Common myeloid progenitor, CD34-positive (primary cell): ENCODE measurements around the gene DSG2.
"Not testable (repeated sequence)": the region's sequence is repeated elsewhere in the genome, so short reads cannot be mapped to it uniquely, and the experiment has no call there.

Experiments used
- CTCF ChIA-PET: fragments of 350-600 bp; sonication (Branson Sonifier 250); formaldehyde crosslinking; loops from one replicate; lab custom pipeline; 2021; ENCODE audit warnings: antibody characterized with exemption; lab: Charles Lee
- POLR2A ChIA-PET: fragments of 350-600 bp; sonication (Branson Sonifier 250); formaldehyde crosslinking; loops from one replicate; lab custom pipeline; 2021; ENCODE audit warnings: antibody characterized with exemption; lab: Charles Lee
- DNase-seq, 3 donors: peaks; one replicate each; pipeline versions ENCODE4 v3.0.0 to v3.0.0-alpha.2; 2013
- H3K27ac ChIP-seq, 2 experiments: 1 replicate in 1 of 2; 2 replicates in 1 of 2; pipeline ENCODE4 v1.7.0; 2013; ENCODE audit warnings: inconsistent platforms in 2 of 2, low read length in 2 of 2, mild to moderate bottlenecking in 2 of 2, low read depth in 1 of 2, moderate library complexity in 1 of 2; ENCODE audit not compliant: severe bottlenecking in 2 of 2, insufficient read depth in 1 of 2, poor library complexity in 1 of 2
- H3K27me3 ChIP-seq, 5 experiments: replicated peaks in 2 of 5; 1 replicate in 3 of 5; 2 replicates in 2 of 5; pipeline versions ENCODE4 v1.6.1 to v1.7.0; 2013; ENCODE audit warnings: low read length in 4 of 5, mild to moderate bottlenecking in 2 of 5, moderate library complexity in 2 of 5, inconsistent platforms in 1 of 5; ENCODE audit not compliant: insufficient read depth in 5 of 5, control insufficient read depth in 4 of 5
- H3K36me3 ChIP-seq, 4 experiments: 1 replicate in 2 of 4; 2 replicates in 2 of 4; pipeline versions ENCODE4 v1.6.1 to v1.7.0; 2013; ENCODE audit warnings: low read length in 3 of 4, control low read depth in 1 of 4, mild to moderate bottlenecking in 1 of 4; ENCODE audit not compliant: control insufficient read depth in 4 of 4, insufficient read depth in 4 of 4
- H3K4me1 ChIP-seq, 4 experiments: 1 replicate in 3 of 4; 2 replicates in 1 of 4; pipeline versions ENCODE4 v1.6.1 to v1.7.1; 2013; ENCODE audit warnings: low read length in 3 of 4, mild to moderate bottlenecking in 3 of 4, control low read depth in 1 of 4, inconsistent platforms in 1 of 4, moderate library complexity in 1 of 4; ENCODE audit not compliant: control insufficient read depth in 4 of 4, insufficient read depth in 4 of 4; ENCODE audit errors: control extremely low read depth in 1 of 4
- H3K4me3 ChIP-seq, 7 experiments: 1 replicate in 4 of 7; 2 replicates in 3 of 7; pipeline versions ENCODE4 v1.5.1 to v1.7.0; 2013; ENCODE audit warnings: mild to moderate bottlenecking in 7 of 7, low read length in 6 of 7, moderate library complexity in 6 of 7, inconsistent platforms in 2 of 7, low read depth in 2 of 7, control low read depth in 1 of 7; ENCODE audit not compliant: insufficient read depth in 4 of 7, control insufficient read depth in 1 of 7; ENCODE audit errors: extremely low read depth in 1 of 7
- H3K9me3 ChIP-seq, 5 experiments: 1 replicate in 4 of 5; 2 replicates in 1 of 5; pipeline versions ENCODE4 v1.6.1 to v1.7.1; 2013; ENCODE audit warnings: low read length in 4 of 5, mild to moderate bottlenecking in 2 of 5, inconsistent platforms in 1 of 5, low read depth in 1 of 5, moderate library complexity in 1 of 5; ENCODE audit not compliant: control insufficient read depth in 4 of 5, insufficient read depth in 2 of 5; ENCODE audit errors: control extremely low read depth in 1 of 5
- WGBS: methylation state at CpG from one replicate; pipeline ENCODE4 v1.1.5; 2013; ENCODE audit not compliant: insufficient coverage; 5-methylcytosine and 5-hydroxymethylcytosine counted together

Gene DSG2

DNA sequence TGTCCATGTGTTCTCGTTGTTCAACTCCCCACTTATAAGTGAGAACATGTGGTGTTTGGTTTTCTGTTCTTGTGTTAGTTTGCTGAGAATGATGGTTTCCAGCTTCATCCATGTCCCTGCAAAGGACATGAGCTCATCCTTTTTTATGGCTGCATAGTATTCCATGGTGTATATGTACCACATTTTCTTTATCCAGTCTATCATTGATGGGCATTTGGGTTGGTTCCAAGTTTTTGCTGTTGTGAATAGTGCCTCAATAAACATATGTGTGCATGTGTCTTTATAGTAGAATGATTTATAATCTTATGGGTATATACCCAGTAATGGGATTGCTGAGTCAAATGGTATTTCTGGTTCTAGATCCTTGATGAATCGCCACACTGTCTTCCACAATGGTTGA lies 9.1 kb downstream of the DSG2 start:
- POLR2A ChIA-PET, H3K27me3 ChIP-seq, H3K36me3 ChIP-seq, H3K4me3 ChIP-seq, DNase-seq, H3K9me3 ChIP-seq, H3K27ac ChIP-seq: not testable (repeated sequence)
- CTCF ChIA-PET, result interaction anchor here (1.4 kb wide), 1 partner anchor 10 kb away, joined by 4 read pairs; the partner anchor contains the start of gene DSG2
- H3K4me1 ChIP-seq, result peaks cover 0 to 15% (median 5%) of the 10 kb centered on the region in 4 experiments
- WGBS, result no CpG with 5 or more reads among the region's 2 CpGs

DNA sequence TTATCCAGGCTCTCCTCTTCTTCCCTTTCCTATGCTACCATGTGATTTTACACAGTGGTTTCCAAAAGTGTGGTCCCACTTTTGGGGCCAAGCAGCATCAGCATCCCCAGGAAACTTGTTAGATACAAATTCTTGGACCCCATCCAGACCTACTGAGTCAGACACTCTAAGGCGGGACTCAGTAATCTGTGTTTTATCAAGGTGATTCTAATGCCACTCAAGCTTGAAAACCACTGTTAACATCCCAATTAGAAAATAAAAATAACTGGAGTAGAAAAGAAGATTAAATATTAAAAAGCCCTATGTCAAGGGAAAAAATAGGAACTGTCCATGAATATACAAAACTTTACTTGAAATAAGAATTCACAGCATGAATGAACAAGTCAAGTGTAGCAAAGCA lies 10.8 kb downstream of the DSG2 start:
- H3K4me3 ChIP-seq, result no peak overlapping the region
- H3K27me3 ChIP-seq, result no peaks in the 10 kb centered on the region
- WGBS, result no CpG with 5 or more reads among the region's 1 CpG
- ChIA-PET CTCF (interaction anchor here (0.7 to 1.5 kb wide), 2 partner anchors 9 to 11 kb away, joined by 3 to 4 read pairs; partner anchors contain the start of gene DSG2), POLR2A (no interaction called here)
- H3K36me3 ChIP-seq, result no peaks in the 10 kb centered on the region
- DNase-seq, result no peak
- no peak overlapping the region for H3K27ac ChIP-seq
- H3K4me1 ChIP-seq, result peaks cover 0 to 26% (median 9%) of the 10 kb centered on the region in 4 experiments
- H3K9me3 ChIP-seq, result no peaks in the 10 kb centered on the region

DNA sequence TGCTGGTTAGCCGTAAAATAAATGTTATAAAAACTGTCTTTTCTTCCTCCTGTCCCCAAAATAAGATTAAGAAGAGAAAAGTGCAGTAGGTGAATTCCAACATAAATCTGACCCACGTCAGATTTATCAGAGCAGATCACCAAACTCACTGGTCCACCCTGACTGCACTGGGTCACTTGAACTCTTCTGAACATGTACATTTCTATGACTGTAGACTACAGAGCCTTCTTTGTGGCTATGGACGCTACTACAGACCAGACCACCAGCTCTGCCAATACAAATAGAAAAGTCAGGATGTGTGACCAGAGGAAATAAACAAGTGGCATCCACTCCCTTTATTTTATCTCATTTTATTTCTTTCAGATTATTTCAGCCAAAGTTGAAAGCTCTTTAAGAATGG lies 11.6 kb downstream of the DSG2 start:
- Histone ChIP-seq H3K4me1 (peaks cover 0 to 20% (median 6%) of the 10 kb centered on the region in 4 experiments), H3K27me3 (no peaks in the 10 kb centered on the region), H3K36me3 (no peaks in the 10 kb centered on the region), H3K9me3 (no peaks in the 10 kb centered on the region), H3K4me3 (no peak overlapping the region), H3K27ac (no peak overlapping the region)
- DNase-seq, result no peak
- WGBS, result 100% methylated on average over 2 of the region's 3 CpGs
- CTCF ChIA-PET, result interaction anchor here (0.7 to 1.5 kb wide), 2 partner anchors 10 to 12 kb away, joined by 3 to 4 read pairs; partner anchors contain the start of gene DSG2
- POLR2A ChIA-PET, result no interaction called here

DNA sequence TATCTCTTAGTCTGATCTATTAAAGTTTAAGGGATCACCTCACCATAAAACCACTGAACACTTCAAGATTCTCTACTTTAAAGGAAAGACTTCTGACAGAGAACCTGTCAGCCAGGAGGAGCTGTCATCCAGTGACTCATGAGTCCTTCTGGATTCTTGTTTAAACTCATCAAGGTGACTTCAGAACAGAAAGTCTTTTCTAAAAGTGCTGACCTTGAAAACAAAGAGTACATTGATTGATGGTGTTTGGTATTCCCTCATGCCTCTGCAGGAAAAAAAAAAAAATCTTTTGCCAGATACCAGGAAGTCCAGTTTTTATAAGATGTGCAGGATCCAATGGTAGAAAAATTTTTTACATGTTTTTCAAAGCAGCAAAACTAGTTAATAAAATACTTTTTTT lies 12.3 kb downstream of the DSG2 start:
- H3K27ac ChIP-seq, result no peak overlapping the region
- no peaks in the 10 kb centered on the region for H3K27me3 ChIP-seq
- no peak overlapping the region for H3K4me3 ChIP-seq
- CTCF ChIA-PET, result interaction anchor here (0.6 kb wide), 1 partner anchor 186 kb away, joined by 3 read pairs; no protein-coding TSS in a partner anchor
- H3K36me3 ChIP-seq, result no peaks in the 10 kb centered on the region
- peaks cover 0 to 13% (median 4%) of the 10 kb centered on the region in 4 experiments for H3K4me1 ChIP-seq
- no peaks in the 10 kb centered on the region for H3K9me3 ChIP-seq
- DNase-seq, result peak in 1 of 3 donors; percentile 30
- POLR2A ChIA-PET, result no interaction called here

DNA sequence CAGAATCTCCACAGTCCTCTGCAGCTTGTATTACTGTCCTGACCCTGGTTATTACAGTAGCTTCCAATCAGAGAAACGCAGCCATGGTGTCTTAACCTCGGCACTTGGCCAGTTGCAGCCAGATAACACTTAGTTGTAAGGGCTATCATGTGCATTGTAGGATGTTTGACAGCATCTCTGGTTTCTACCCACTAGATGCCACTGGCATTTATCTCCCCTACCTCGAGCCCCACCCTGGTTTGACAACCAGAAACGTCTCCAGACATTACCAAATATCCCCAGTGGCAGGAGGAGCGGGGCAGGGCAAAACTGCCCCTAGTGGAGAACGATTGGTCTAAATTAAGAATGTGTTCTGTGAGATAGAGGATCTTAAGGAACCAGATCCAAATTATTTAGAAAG lies 13.1 kb downstream of the DSG2 start:
- CTCF ChIA-PET, result interaction anchor here (0.6 kb wide), 1 partner anchor 185 kb away, joined by 3 read pairs; no protein-coding TSS in a partner anchor
- H3K27me3 ChIP-seq, result no peaks in the 10 kb centered on the region
- POLR2A ChIA-PET, result no interaction called here
- H3K27ac ChIP-seq, result no peak overlapping the region
- WGBS, result 54% methylated on average over 2 of the region's 6 CpGs
- H3K9me3 ChIP-seq, result no peaks in the 10 kb centered on the region
- H3K36me3 ChIP-seq, result no peaks in the 10 kb centered on the region
- H3K4me1 ChIP-seq, result peaks cover 0 to 11% (median 4%) of the 10 kb centered on the region in 4 experiments
- peak in 1 of 3 donors; percentile 29 for DNase-seq
- no peak overlapping the region for H3K4me3 ChIP-seq

DNA sequence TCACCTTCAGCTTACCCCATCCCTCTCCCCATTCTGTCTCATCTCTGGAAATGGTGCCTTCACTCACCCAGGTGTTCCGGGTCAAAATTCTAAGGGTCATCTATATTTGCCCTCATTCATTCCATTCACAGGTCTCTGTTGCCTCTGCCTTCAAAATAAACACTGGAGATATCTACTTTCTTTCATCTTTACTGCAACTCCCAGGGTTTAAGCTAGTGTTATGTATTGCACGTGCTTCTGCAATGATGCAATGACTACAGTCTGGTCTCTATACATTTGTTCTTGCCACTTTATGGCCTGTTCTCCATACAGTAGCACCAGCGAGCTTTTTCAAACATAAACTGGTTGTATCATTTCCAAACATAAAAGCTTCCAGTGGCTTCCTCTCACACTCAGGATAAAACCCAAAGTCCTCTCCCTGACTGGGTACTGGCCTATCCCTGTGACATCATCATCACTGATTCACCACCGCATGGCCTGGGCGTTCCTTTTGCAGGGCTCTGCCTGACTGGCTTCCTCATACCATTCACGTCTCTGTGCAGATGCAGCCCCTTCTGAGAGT lies 14.3 kb downstream of the DSG2 start:
- Histone ChIP-seq H3K9me3 (no peaks in the 10 kb centered on the region), H3K27me3 (no peaks in the 10 kb centered on the region), H3K36me3 (no peaks in the 10 kb centered on the region), H3K4me3 (no peak overlapping the region), H3K4me1 (peaks cover 0 to 11% (median 4%) of the 10 kb centered on the region in 4 experiments), H3K27ac (no peak overlapping the region)
- WGBS, result 67% methylated on average over 6 of the region's 6 CpGs
- DNase-seq, result peak in 1 of 3 donors; percentile 37
- CTCF ChIA-PET, result interaction anchor here (1.4 to 1.8 kb wide), 2 partner anchors 11 to 12 kb away, joined by 4 to 5 read pairs; no protein-coding TSS in a partner anchor
- POLR2A ChIA-PET, result no interaction called here

DNA sequence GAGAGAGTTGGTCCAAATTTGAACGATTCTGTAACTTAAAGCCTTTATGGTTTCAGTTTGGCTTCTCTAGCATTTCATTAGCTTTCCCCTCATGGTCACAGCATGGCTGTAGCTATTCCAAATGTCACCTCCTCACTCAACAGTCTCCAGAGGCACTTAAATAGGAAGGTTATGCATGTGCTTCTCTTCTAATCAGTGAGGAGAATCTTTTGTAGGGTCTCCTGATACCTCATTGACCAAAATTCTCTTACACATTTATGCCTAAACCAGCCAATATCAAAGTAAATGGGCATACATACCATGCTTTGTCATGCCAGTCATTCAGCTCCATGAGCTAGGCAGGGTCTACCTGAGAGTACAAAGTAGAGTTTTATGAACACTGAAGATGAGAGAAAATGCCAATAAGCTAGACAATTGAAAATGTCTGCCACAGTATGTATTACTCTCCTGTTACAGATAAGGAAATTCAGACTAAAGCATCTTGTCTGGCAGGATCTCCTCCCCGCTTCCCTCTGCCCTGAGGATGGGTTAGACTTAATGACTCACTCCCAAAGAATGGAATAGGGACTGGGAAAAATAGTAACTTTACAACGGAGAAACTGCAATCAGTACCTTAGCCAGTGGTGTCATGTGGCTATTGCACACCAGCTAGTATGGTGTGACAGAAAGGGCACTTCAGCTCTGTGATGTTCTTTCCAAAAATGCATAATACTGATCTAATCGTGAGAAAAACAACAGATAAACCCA lies 15.4 kb downstream of the DSG2 start:
- DNase-seq, result no peak
- Histone ChIP-seq H3K4me1 (peaks cover 0 to 11% (median 4%) of the 10 kb centered on the region in 4 experiments), H3K36me3 (no peaks in the 10 kb centered on the region), H3K27ac (no peak overlapping the region), H3K4me3 (no peak overlapping the region), H3K27me3 (no peaks in the 10 kb centered on the region), H3K9me3 (no peaks in the 10 kb centered on the region)
- CTCF ChIA-PET, result interaction anchor here (1.0 to 1.8 kb wide), 3 partner anchors 10 to 19 kb away, joined by 3 to 5 read pairs (median 4); no protein-coding TSS in a partner anchor
- POLR2A ChIA-PET, result no interaction called here
- 92% methylated on average over 4 of the region's 4 CpGs for WGBS
